Measurements from ENCODE around the gene G6PC2.

The G6PC2 gene

GRCh38 chr2:168904358-168904757 lies 3.3 kb downstream of the G6PC2 start:
- no peaks in the 10 kb centered on the region for H3K9me2 ChIP-seq (replicated peaks; ENCODE audit: low read depth, low read length)
- no peaks in the 10 kb centered on the region for H4K20me1 ChIP-seq (ENCODE audit: insufficient read depth, low read length, poor library complexity, severe bottlenecking)
- H2AFZ ChIP-seq (ENCODE audit: low read length) = no peak overlapping the region
- TF ChIP-seq EZH2phosphoT487 (IDR thresholded peaks at IDR 0.05; ENCODE audit: borderline replicate concordance) = no peak
- no peak for TF ChIP-seq CTCF (conservative IDR thresholded peaks at IDR 0.05; ENCODE audit: low read length)
- no peaks in the 10 kb centered on the region for H3K4me1 ChIP-seq (ENCODE audit: insufficient read depth, low read length, poor library complexity, severe bottlenecking)
- H3K36me3 ChIP-seq (ENCODE audit: insufficient read depth, low read length) = no peaks in the 10 kb centered on the region
- H3K9me3 ChIP-seq (ENCODE audit: insufficient read depth, low read depth, low read length) = no peaks in the 10 kb centered on the region
- H3K9ac ChIP-seq (ENCODE audit: low read depth, low read length, poor library complexity, severe bottlenecking) = no peak overlapping the region
- no peaks in the 10 kb centered on the region for H3K79me2 ChIP-seq (ENCODE audit: insufficient read depth, low read length)
- H3K4me3 ChIP-seq (ENCODE audit: low read length, poor library complexity, severe bottlenecking) = no peak overlapping the region
- no peaks in the 10 kb centered on the region for H3F3A ChIP-seq (ENCODE audit: low read depth)
- H3K27me3 ChIP-seq (ENCODE audit: insufficient read depth, low read length, poor library complexity, severe bottlenecking) = no peaks in the 10 kb centered on the region
- H3K4me2 ChIP-seq (ENCODE audit: low read depth, low read length, poor library complexity, severe bottlenecking) = no peak overlapping the region

GRCh38 chr2:168907940-168908662 lies 7.0 kb downstream of the G6PC2 start:
- Histone ChIP-seq H3K4me2 (ENCODE audit: low read depth, low read length, poor library complexity, severe bottlenecking) (no peak overlapping the region), H3K27me3 (ENCODE audit: insufficient read depth, low read length, poor library complexity, severe bottlenecking) (no peaks in the 10 kb centered on the region), H3K79me2 (ENCODE audit: insufficient read depth, low read length) (no peaks in the 10 kb centered on the region), H3K4me3 (ENCODE audit: low read length, poor library complexity, severe bottlenecking) (no peak overlapping the region), H3K9ac (ENCODE audit: low read depth, low read length, poor library complexity, severe bottlenecking) (no peak overlapping the region), H3K9me3 (ENCODE audit: insufficient read depth, low read depth, low read length) (no peaks in the 10 kb centered on the region), H2AFZ (ENCODE audit: low read length) (no peak overlapping the region), H4K20me1 (ENCODE audit: insufficient read depth, low read length, poor library complexity, severe bottlenecking) (no peaks in the 10 kb centered on the region), H3K4me1 (ENCODE audit: insufficient read depth, low read length, poor library complexity, severe bottlenecking) (no peaks in the 10 kb centered on the region), H3F3A (ENCODE audit: low read depth) (no peaks in the 10 kb centered on the region), H3K36me3 (ENCODE audit: insufficient read depth, low read length) (no peaks in the 10 kb centered on the region), H3K9me2 (replicated peaks; ENCODE audit: low read depth, low read length) (no peaks in the 10 kb centered on the region)
- no peak for TF ChIP-seq EZH2phosphoT487 (IDR thresholded peaks at IDR 0.05; ENCODE audit: borderline replicate concordance)
- no peak for TF ChIP-seq CTCF (conservative IDR thresholded peaks at IDR 0.05; ENCODE audit: low read length)

GRCh38 chr2:168910330-168910729 lies 9.2 kb downstream of the G6PC2 start:
- Histone ChIP-seq H3F3A (ENCODE audit: low read depth) (no peaks in the 10 kb centered on the region), H2AFZ (ENCODE audit: low read length) (no peak overlapping the region), H3K36me3 (ENCODE audit: insufficient read depth, low read length) (no peaks in the 10 kb centered on the region), H3K4me2 (ENCODE audit: low read depth, low read length, poor library complexity, severe bottlenecking) (no peak overlapping the region), H3K9me3 (ENCODE audit: insufficient read depth, low read depth, low read length) (no peaks in the 10 kb centered on the region), H4K20me1 (ENCODE audit: insufficient read depth, low read length, poor library complexity, severe bottlenecking) (no peaks in the 10 kb centered on the region), H3K27me3 (ENCODE audit: insufficient read depth, low read length, poor library complexity, severe bottlenecking) (no peaks in the 10 kb centered on the region), H3K9me2 (replicated peaks; ENCODE audit: low read depth, low read length) (no peaks in the 10 kb centered on the region), H3K4me1 (ENCODE audit: insufficient read depth, low read length, poor library complexity, severe bottlenecking) (no peaks in the 10 kb centered on the region), H3K4me3 (ENCODE audit: low read length, poor library complexity, severe bottlenecking) (no peak overlapping the region), H3K9ac (ENCODE audit: low read depth, low read length, poor library complexity, severe bottlenecking) (no peak overlapping the region), H3K79me2 (ENCODE audit: insufficient read depth, low read length) (no peaks in the 10 kb centered on the region)
- no peak for TF ChIP-seq CTCF (conservative IDR thresholded peaks at IDR 0.05; ENCODE audit: low read length)
